ENCODE results near the gene TRIM38.

DNA sequence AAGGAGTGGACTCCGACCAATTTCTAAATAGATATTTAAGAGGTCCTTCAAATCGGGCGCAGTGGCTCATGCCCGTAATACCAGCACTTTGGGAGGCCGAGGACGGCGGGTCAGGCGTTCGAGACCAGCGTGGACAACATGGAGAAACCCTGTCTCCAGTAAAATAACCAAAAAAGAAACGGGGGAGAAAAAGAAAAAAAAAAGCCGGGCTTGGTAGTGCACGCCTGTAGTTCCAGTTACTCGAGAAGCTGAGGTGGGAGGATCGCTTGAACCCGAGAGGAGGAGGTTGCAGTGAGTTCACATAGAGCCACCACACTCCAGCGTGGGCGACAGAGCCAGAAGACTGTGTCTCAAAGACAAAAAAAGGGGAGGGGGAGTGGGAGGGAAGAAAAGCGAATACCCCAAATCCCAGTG is 71.3 kb downstream of the TRIM38 start:
- TF ChIP-seq, protein P1, sequence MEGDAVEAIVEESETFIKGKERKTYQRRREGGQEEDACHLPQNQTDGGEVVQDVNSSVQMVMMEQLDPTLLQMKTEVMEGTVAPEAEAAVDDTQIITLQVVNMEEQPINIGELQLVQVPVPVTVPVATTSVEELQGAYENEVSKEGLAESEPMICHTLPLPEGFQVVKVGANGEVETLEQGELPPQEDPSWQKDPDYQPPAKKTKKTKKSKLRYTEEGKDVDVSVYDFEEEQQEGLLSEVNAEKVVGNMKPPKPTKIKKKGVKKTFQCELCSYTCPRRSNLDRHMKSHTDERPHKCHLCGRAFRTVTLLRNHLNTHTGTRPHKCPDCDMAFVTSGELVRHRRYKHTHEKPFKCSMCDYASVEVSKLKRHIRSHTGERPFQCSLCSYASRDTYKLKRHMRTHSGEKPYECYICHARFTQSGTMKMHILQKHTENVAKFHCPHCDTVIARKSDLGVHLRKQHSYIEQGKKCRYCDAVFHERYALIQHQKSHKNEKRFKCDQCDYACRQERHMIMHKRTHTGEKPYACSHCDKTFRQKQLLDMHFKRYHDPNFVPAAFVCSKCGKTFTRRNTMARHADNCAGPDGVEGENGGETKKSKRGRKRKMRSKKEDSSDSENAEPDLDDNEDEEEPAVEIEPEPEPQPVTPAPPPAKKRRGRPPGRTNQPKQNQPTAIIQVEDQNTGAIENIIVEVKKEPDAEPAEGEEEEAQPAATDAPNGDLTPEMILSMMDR (IDR thresholded peaks at IDR 0.05): no peak
- TF ChIP-seq POLR2AphosphoS5 (IDR thresholded peaks at IDR 0.05; ENCODE audit: low read depth, low read length): no peak
- TF ChIP-seq, protein P2, sequence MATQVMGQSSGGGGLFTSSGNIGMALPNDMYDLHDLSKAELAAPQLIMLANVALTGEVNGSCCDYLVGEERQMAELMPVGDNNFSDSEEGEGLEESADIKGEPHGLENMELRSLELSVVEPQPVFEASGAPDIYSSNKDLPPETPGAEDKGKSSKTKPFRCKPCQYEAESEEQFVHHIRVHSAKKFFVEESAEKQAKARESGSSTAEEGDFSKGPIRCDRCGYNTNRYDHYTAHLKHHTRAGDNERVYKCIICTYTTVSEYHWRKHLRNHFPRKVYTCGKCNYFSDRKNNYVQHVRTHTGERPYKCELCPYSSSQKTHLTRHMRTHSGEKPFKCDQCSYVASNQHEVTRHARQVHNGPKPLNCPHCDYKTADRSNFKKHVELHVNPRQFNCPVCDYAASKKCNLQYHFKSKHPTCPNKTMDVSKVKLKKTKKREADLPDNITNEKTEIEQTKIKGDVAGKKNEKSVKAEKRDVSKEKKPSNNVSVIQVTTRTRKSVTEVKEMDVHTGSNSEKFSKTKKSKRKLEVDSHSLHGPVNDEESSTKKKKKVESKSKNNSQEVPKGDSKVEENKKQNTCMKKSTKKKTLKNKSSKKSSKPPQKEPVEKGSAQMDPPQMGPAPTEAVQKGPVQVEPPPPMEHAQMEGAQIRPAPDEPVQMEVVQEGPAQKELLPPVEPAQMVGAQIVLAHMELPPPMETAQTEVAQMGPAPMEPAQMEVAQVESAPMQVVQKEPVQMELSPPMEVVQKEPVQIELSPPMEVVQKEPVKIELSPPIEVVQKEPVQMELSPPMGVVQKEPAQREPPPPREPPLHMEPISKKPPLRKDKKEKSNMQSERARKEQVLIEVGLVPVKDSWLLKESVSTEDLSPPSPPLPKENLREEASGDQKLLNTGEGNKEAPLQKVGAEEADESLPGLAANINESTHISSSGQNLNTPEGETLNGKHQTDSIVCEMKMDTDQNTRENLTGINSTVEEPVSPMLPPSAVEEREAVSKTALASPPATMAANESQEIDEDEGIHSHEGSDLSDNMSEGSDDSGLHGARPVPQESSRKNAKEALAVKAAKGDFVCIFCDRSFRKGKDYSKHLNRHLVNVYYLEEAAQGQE (IDR thresholded peaks at IDR 0.05; ENCODE audit: insufficient read depth in 1 of 2, low read depth in 2 of 2, low read length in 1 of 2): no peak
- no peak for TF ChIP-seq SIN3A (IDR thresholded peaks at IDR 0.05; ENCODE audit: borderline replicate concordance, insufficient read depth, low read depth, low read length)
- no peak for TF ChIP-seq TCF7L2 (IDR thresholded peaks at IDR 0.05; ENCODE audit: low read depth, low read length)

Measured in Panc1 (cell line).